Measurements from ENCODE around the gene SLC4A11. TPM values are rescaled to one million over a fixed set of nuclear protein-coding genes. Genes with fewer than 3 reads are reported as not detected.

SLC4A11 gene
- total and polyA plus RNA-seq, 2 experiments from 2014 or later: 14.8 to 17.1 TPM

DNA sequence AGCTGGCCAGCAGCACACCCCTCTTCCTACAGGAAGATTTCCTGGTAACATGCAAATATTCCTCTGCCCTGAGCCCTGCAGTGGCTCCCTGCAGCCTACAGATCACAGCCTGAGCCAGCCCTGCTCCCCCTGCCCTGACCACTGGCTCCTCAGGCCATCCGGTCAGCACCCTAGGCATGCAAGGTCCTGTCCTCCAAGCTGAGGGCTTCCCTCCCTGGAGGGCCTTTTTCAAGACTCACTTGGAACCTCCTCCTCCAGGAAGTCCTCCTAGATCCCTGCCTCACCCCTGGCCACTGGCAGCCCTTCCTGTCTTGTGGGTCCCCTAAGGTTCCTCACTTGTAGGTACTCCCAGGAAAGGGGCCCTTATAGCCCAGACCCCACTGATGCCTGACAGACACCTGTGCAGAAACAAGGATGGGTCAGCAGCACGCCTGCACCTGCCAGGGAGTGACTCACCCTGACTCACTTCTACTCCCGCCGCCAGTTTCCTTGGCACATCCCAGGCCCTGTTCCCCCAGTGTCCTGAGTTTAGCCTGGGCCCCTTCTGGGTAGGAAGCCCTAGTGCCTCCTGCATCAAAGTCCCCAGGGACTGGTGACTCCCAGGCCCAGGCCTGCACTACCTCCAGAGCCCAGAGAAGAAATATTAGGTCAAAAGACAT lies 3.2 kb downstream of the SLC4A11 start:
- no peaks in the 10 kb centered on the region for H4K20me1 ChIP-seq (replicated peaks; ENCODE audit: insufficient read depth)
- H3K27me3 ChIP-seq (ENCODE audit: insufficient read depth): peaks cover 33% of the 10 kb centered on the region
- H3K36me3 ChIP-seq (ENCODE audit: insufficient read depth): no peaks in the 10 kb centered on the region
- H3K27me3 Mint-ChIP-seq (ENCODE audit: insufficient read depth, low read depth, poor library complexity): peaks cover 44% of the 10 kb centered on the region
- H3K4me1 ChIP-seq (ENCODE audit: insufficient read depth): no peaks in the 10 kb centered on the region; the same call in 1 of the 2 replicates
- TF ChIP-seq ETS1 (IDR thresholded peaks at IDR 0.05): no peak
- no peak for TF ChIP-seq NANOG (IDR thresholded peaks at IDR 0.05; ENCODE audit: borderline replicate concordance)
- TF ChIP-seq CTCF (conservative IDR thresholded peaks at IDR 0.05; ENCODE audit: low read depth in 2 of 2): no peak
- no peak for TF ChIP-seq POLR2AphosphoS5 (IDR thresholded peaks at IDR 0.05; ENCODE audit: low read depth)
- TF ChIP-seq EZH2phosphoT487 (IDR thresholded peaks at IDR 0.05; ENCODE audit: unreplicated experiment): no peak
- TF ChIP-seq ZNF114 (CRISPR knock-in tag; IDR thresholded peaks at IDR 0.05): no peak
- TF ChIP-seq REST (IDR thresholded peaks at IDR 0.05; ENCODE audit: unreplicated experiment): no peak
- no peak for TF ChIP-seq JUNB (IDR thresholded peaks at IDR 0.05; ENCODE audit: unreplicated experiment)
- TF ChIP-seq, protein P1, sequence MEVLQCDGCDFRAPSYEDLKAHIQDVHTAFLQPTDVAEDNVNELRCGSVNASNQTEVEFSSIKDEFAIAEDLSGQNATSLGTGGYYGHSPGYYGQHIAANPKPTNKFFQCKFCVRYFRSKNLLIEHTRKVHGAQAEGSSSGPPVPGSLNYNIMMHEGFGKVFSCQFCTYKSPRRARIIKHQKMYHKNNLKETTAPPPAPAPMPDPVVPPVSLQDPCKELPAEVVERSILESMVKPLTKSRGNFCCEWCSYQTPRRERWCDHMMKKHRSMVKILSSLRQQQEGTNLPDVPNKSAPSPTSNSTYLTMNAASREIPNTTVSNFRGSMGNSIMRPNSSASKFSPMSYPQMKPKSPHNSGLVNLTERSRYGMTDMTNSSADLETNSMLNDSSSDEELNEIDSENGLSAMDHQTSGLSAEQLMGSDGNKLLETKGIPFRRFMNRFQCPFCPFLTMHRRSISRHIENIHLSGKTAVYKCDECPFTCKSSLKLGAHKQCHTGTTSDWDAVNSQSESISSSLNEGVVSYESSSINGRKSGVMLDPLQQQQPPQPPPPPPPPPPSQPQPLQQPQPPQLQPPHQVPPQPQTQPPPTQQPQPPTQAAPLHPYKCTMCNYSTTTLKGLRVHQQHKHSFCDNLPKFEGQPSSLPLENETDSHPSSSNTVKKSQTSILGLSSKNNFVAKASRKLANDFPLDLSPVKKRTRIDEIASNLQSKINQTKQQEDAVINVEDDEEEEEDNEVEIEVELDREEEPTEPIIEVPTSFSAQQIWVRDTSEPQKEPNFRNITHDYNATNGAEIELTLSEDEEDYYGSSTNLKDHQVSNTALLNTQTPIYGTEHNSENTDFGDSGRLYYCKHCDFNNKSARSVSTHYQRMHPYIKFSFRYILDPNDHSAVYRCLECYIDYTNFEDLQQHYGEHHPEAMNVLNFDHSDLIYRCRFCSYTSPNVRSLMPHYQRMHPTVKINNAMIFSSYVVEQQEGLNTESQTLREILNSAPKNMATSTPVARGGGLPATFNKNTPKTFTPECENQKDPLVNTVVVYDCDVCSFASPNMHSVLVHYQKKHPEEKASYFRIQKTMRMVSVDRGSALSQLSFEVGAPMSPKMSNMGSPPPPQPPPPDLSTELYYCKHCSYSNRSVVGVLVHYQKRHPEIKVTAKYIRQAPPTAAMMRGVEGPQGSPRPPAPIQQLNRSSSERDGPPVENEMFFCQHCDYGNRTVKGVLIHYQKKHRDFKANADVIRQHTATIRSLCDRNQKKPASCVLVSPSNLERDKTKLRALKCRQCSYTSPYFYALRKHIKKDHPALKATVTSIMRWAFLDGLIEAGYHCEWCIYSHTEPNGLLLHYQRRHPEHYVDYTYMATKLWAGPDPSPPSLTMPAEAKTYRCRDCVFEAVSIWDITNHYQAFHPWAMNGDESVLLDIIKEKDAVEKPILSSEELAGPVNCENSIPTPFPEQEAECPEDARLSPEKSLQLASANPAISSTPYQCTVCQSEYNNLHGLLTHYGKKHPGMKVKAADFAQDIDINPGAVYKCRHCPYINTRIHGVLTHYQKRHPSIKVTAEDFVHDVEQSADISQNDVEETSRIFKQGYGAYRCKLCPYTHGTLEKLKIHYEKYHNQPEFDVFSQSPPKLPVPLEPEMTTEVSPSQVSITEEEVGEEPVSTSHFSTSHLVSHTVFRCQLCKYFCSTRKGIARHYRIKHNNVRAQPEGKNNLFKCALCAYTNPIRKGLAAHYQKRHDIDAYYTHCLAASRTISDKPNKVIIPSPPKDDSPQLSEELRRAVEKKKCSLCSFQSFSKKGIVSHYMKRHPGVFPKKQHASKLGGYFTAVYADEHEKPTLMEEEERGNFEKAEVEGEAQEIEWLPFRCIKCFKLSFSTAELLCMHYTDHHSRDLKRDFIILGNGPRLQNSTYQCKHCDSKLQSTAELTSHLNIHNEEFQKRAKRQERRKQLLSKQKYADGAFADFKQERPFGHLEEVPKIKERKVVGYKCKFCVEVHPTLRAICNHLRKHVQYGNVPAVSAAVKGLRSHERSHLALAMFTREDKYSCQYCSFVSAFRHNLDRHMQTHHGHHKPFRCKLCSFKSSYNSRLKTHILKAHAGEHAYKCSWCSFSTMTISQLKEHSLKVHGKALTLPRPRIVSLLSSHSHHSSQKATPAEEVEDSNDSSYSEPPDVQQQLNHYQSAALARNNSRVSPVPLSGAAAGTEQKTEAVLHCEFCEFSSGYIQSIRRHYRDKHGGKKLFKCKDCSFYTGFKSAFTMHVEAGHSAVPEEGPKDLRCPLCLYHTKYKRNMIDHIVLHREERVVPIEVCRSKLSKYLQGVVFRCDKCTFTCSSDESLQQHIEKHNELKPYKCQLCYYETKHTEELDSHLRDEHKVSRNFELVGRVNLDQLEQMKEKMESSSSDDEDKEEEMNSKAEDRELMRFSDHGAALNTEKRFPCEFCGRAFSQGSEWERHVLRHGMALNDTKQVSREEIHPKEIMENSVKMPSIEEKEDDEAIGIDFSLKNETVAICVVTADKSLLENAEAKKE (CRISPR knock-in tag; IDR thresholded peaks at IDR 0.05): no peak
- no peak for TF ChIP-seq ZNF331 (CRISPR knock-in tag; IDR thresholded peaks at IDR 0.05; ENCODE audit: low read depth)
- TF ChIP-seq STAT1 (IDR thresholded peaks at IDR 0.05; ENCODE audit: unreplicated experiment): no peak
- TF ChIP-seq EZH2 (IDR thresholded peaks at IDR 0.05; ENCODE audit: low read depth, unreplicated experiment): no peak
- TF ChIP-seq CREB1 (CRISPR knock-in tag; IDR thresholded peaks at IDR 0.05; ENCODE audit: low read depth): no peak
- H3K36me3 Mint-ChIP-seq (ENCODE audit: low read depth): peaks cover 11% of the 10 kb centered on the region; the same call in 2 of the 3 replicates
- no peak overlapping the region for H3K4me3 ChIP-seq
- no peak overlapping the region for H3K4me2 ChIP-seq
- H3K79me2 ChIP-seq (replicated peaks; ENCODE audit: insufficient read depth): no peaks in the 10 kb centered on the region
- DNase-seq (ENCODE audit: low spot score) (no peak), ATAC-seq (no peak)
- no peak overlapping the region for H3K27ac Mint-ChIP-seq
- H3K9me3 Mint-ChIP-seq: no peaks in the 10 kb centered on the region
- H3K27ac ChIP-seq (ENCODE audit: low read depth): no peak overlapping the region
- peaks cover 10% of the 10 kb centered on the region; the same call in 2 of the 3 replicates for H3K4me1 Mint-ChIP-seq
- H3K9me2 ChIP-seq (ENCODE audit: insufficient read depth): no peaks in the 10 kb centered on the region
- 0 out of 2 replicates have a peak, but pooled peaks cover 6% of the 10 kb centered on the region for H3F3A ChIP-seq (replicated peaks; ENCODE audit: low read depth)
- no peak overlapping the region for H2AFZ ChIP-seq
- H3K4me3 Mint-ChIP-seq: no peak overlapping the region

Measured in GM23338 (cell line).